ENCODE data around the gene PLA2G4A. TPM values are rescaled to one million over a fixed set of nuclear protein-coding genes. Genes with fewer than 3 reads are reported as not detected.

The PLA2G4A gene
- polyA plus RNA-seq, 4 donors: 6.6 to 10.1 (median 9.0) TPM

DNA sequence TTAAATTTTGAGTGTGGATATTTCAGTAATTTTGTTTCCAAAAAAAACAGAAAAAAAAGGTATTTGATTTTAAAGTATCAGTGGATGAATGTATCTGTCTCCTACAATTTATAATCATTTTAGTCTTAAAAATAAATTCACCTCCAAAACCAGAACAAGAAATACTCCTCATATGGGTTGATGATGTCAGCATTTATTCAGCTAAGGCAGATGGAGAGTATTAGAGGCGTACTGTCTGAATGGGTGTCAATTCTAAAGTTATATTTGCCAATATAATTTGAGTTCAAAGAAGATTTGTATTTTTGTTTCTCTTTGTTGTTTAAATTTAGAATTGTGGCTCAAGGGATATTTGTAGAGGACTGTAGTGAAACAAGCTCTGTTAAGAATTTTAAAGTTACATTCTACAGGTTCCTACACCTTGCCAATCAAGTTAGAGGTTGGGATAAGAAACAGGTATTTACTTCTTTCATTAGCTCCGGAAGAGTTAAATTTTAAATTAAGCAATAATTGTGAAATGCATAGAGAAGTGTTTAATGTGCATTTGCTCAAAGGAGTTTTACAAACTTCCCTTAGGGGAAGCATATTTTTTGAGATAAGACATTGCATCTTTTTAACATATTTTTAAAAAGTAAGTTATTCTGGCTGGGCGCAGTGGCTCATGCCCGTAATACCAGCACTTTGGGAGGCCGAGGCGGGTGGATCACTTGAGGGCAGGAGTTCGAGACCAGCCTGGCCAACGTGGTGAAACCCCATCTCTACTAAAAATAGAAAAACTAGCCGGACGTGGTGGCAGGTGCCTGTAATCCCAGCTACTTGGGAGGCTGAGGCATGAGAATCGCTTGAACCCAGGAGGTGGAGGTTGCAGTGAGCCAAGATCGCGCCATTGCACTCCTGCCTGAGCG, 1.2 kb downstream of the PLA2G4A start:
- no peak for DNase-seq (ENCODE audit: low read depth in 4 of 4, low spot score in 2 of 4)

DNA sequence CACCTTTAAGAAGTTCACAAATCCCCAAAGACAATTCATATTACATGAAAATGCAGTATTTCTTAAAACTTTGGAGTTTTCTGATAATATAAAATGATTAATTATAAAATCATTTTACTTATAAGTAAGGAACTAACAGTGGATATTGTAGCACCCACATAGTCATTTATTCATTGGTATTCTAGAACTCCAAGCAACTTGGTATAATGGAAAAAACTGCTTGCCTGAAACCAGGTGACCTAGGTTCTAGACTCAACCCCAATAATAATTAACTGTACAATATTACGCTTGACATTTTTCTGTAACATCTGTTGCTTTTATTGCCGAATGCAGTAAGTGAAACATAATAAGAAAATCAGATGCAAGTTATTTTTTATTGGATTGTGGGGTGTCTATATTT, 2.4 kb downstream of the PLA2G4A start:
- no peak for DNase-seq (ENCODE audit: low read depth in 4 of 4, low spot score in 2 of 4)

DNA sequence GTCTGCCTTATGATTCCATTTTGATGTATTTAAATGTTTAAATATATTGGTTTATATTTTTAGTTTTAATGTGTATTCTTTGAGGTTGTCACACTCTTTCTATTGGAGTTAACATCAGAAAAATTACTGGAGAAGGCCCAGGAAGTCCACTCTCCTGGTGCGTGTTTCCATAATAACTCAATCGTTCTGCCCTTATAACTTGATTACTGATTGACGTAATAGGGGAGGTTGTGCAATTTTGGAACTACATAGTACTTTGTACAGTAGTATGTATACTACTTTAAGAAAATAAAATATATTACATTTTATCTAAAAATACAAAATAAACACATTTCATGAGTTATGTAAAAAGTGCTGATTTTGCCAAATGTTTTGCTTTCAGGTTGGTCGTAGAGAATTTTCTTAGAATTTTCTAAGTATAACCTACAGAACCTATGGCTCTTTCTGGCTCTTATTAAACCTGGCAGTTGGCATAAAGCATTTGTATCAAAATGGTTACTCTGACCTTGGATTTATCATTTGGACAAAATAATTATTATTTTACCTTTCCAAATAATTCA, 5.7 kb downstream of the PLA2G4A start:
- no peak for DNase-seq (ENCODE audit: low read depth in 4 of 4, low spot score in 2 of 4)

DNA sequence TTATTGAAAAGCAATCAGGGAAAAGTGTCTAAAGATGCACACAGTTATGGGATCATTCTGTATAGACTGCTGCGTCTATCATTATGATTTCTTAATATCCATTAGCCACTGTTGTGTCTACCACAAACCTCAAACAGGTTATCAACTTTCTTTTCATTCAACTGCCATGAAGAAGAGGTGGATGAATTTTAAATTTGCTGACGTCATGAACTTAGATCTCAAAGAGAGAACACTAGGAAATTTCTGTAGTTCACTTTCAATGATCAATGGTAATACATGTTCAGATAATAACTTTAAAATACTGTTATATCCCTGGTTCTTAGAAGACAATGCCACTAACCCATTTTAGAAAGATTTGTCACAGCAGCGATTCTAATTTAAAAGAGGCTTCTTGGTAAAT, 6.7 kb downstream of the PLA2G4A start:
- no peak for DNase-seq (ENCODE audit: low read depth in 4 of 4, low spot score in 2 of 4)

DNA sequence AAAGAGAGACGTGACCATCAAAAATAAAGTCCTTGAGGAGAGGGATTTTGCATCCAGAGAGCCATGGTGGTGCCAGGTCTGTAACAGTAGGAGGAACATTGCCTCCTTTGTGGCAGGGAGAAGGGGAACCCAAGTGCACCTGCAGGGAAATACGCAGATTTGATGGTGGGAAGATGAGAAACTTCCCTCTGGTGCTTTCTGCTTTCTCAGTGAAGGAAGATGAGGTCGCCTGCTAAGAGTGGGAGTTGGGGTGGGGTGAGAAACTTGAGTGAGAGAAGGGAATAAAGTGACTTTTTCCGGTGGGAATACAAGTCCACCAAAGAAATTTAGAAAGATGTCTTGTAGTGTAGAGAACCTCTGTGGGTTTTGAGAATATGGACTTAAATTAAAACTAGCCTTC, 9.1 kb downstream of the PLA2G4A start:
- no peak for DNase-seq (ENCODE audit: low read depth in 4 of 4, low spot score in 2 of 4)

DNA sequence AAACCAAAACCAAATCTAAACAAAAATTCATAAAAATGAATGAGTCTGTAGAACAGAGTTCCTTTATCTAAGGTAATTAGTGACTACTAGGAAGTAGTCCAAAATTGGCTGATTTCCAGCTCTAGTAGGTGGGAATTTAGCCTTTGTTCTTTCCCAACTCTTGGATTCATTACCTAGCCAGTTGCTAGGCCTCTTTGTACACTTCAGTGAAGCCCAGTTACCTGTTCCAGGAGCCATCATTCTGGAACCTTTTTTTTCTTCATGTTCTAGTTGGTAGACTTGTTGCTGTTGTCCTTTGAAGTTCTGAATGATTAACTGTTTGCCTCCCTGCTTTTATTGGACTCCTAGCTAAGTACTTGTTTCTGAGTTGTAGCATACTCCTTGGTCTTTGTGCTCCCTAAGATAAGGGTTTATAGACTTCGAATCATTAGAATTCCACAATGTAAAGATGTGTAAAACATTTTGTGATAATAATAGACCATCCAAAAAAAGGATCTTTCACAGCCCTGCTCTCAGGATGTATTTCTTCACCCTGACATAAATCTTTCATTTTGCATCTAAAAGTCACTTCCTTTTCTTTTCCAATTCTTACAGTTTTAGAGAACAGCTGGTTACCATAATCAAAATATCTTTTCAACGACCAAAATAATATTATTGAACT, 9.8 kb downstream of the PLA2G4A start:
- peak in 1 of 4 donors; percentile 9 for DNase-seq (ENCODE audit: low read depth in 4 of 4, low spot score in 2 of 4)

- peak in 1 of 4 donors; percentile 7 for DNase-seq (ENCODE audit: low read depth in 4 of 4, low spot score in 2 of 4)
Observed at GRCh38 chr1:186839041-186839400, 10.3 kb downstream of the PLA2G4A start.

DNA sequence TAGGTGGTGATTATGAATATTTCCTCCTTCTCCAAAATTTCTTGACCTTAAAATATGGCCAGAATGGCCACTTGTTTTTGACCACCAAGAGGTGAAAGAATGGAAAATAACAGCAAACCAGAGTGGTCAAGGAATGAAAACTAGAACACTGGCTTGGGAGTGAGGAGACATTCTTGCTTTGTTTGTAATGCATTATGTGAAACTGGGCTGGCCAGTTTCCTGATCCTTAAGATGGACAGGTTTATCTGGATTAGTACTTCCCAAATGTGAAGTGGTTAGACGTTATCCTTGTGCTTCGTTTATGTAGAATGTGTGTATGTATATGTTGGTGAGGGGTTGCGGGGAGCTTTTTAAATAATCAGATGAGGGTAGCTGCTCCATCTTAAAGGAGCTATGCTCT, 12.8 kb downstream of the PLA2G4A start:
- no peak for DNase-seq (ENCODE audit: low read depth in 4 of 4, low spot score in 2 of 4)

DNA sequence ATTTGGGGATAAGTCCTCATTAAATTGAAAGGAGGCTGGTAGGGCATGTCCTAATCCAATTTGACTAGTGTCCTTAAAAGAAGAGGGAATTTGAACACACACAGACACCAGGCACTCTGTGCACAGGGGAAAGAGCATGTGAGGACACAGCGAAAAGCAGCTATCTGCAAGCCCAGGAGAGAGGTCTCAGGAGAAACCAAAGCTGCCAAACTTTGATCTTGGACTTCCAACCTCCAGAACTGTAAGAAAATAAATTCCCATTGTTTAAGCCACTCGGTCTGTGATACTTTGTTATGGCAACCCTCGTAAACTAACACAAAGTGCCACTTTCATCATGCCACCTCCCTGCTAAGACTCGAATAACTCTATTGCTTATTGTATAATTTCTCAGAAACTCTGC, 13.8 kb downstream of the PLA2G4A start:
- no peak for DNase-seq (ENCODE audit: low read depth in 4 of 4, low spot score in 2 of 4)

DNA sequence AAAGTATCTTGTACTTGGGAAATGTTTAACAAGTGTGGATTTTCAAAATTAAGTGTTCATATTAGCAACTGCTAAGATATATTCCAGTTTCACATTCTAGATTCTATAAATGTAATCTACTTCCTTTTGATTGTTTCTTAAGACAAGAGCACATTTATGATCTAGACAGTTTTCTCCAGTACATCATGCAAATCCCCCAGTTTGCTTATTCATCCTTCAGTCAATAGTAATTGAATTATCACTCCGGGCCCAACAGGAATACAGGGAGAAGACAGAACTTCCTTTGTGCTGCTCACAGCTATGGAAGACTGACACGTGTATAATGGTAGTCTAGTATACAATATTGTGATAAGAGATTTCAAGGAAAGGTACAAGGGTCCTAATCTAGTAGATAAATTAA, 14.5 kb downstream of the PLA2G4A start:
- DNase-seq (ENCODE audit: low read depth in 4 of 4, low spot score in 2 of 4): no peak

GRCh38 chr1:186843931-186844330, 15.2 kb downstream of the PLA2G4A start:
- DNase-seq (ENCODE audit: low read depth in 4 of 4, low spot score in 2 of 4): no peak

DNA sequence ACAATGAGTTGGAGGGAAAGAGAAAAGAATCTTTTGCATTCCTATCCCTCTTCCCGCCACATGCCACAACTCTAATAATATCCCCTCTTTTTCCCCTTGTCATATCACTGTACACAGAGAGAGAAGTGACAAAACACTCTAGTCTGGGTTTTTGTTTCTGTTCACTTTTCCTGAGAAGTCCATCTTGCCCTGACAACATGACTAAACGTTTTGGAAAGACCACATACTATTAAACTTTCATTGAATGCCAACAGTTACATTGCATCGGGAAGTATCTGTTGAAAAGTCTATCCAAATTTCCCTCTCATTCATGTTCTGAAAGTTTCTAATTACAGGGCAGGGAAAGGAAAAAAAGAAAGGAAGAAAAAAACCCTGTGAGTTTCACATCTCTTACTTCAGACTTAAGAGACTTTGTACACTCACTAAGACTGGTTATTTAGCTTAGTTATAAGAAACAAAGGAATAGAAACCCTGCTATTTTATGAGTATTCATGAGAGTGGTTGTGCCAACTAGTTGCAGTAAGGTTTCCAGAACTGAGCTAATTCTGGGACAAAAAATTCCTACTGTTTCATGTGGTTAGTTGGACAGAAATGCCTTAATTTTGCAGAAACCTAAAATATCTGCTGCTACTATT, 16.9 kb downstream of the PLA2G4A start:
- no peak for DNase-seq (ENCODE audit: low read depth in 4 of 4, low spot score in 2 of 4)

- DNase-seq (ENCODE audit: low read depth in 4 of 4, low spot score in 2 of 4): no peak
Observed at GRCh38 chr1:186848509-186849130, 19.9 kb downstream of the PLA2G4A start.

DNA sequence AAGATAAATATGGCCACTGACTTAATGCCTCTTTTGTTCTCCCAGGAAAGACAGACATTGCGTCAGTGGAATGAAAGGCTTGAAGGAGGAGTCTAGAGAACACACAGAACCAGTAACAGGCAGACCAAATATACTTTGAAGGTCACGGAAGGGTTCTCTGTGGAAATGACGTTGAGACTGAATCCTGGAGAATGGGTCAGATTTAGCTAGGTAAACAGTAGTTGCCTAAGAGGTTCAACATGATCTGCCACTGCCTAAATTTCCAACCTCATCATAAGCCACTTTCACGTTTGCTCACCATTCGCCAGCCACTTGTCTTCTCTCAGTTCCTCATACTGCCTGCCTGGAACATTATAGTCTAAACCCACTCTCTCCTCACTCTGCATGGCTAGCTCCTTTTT, 20.5 kb downstream of the PLA2G4A start:
- DNase-seq (ENCODE audit: low read depth in 4 of 4, low spot score in 2 of 4): no peak

GRCh38 chr1:186849826-186850225, 21.1 kb downstream of the PLA2G4A start:
- no peak for DNase-seq (ENCODE audit: low read depth in 4 of 4, low spot score in 2 of 4)

- DNase-seq (ENCODE audit: low read depth in 4 of 4, low spot score in 2 of 4): no peak
Observed at GRCh38 chr1:186854102-186854501, 25.4 kb downstream of the PLA2G4A start.

DNA sequence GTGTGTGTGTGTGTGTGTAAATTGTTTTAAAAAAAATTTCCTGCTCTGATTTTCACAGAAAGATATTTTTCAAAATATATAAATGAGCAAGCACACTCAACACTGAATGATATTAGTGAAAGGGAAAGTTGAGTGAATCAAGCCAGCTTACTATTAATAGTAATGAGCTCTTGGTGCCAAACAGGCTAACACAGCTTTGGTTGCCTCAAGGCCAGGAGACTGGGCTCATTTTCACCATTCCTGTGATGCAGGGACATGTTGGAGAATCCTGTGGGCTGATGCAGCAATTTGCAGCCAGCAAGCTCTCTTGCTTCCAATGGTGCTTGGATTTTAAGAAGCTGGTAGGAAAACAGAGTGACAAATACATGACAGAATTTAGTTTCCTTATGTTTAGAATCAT, 30.2 kb downstream of the PLA2G4A start:
- no peak for DNase-seq (ENCODE audit: low read depth in 4 of 4, low spot score in 2 of 4)

DNA sequence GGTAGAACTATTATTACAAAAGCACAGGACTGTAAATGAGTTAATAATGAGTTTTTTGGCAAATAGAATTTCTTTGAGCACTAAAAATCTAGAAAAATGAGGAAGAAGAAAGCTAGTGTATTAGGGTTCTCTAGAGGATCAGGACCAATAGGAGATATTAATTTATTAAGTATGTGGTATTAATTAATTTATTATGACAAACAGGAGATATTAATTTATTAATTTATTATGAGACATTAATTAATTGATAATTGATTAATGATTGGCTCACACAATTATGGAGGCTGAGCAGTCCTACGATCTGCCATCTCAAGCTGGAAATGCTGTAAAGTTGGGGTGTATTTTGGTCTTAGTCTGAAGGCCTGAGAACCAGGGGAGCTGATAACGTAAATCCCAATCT, 31.2 kb downstream of the PLA2G4A start:
- no peak for DNase-seq (ENCODE audit: low read depth in 4 of 4, low spot score in 2 of 4)

DNA sequence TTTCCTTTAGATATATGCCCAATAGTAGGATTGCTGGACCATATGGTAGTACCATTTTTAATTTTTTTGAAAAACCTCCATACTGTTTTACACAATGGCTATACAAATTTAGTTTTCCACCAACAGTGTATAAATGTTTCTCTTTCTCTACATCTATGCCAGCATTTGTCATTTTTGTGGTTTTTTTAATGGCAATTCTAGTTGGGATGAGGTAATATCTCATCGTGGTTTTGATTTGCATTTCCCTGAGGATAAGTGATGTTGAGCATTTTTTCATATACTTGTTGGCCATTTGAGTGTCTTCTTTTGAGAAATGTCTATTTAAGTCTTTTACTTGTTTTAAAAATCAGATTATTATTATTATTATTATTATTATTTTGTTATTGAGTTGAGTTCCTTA, 35.5 kb downstream of the PLA2G4A start:
- DNase-seq (ENCODE audit: low read depth in 4 of 4, low spot score in 2 of 4): no peak

- DNase-seq (ENCODE audit: low read depth in 4 of 4, low spot score in 2 of 4): no peak
Observed at GRCh38 chr1:186865253-186865652, 36.5 kb downstream of the PLA2G4A start.

DNA sequence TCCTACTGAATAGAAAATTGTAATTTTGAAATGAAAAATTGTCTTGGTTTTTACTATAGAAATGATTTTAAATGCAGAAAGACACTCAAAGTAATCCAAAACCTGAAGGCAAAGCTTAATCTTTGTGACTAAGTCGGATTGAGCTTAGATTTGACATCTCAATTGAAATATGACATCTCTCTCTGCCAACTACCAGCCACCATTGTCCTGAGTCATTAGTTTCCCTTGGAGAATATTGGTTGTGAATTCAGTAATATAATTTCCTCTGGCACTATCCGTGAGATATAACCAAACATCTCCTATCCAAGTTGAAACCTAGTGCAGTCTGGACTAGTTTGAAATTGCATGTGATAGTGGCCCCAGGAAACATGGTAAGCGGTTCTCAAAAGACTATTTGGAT, 37.1 kb downstream of the PLA2G4A start:
- DNase-seq (ENCODE audit: low read depth in 4 of 4, low spot score in 2 of 4): no peak
